Inflammatory macrophage treated with lipopolysaccharide for 1 hour (primary cell): ENCODE data around the gene RNU5D-1.
"Not testable (repeated sequence)": the region's sequence is repeated elsewhere in the genome, so short reads cannot be mapped to it uniquely, and the experiment has no call there.

Experiments
- DNase-seq, 2 donors: peaks; one replicate each; pipeline ENCODE4 v3.0.0-alpha.2; 2020 to 2022

Gene RNU5D-1

GRCh38 chr1:44730741-44731512 lies at the start of gene RNU5D-1:
RNU5D-1 (minus strand) TSS chr1:44731170.
- peak; percentile 95 to 100 for DNase-seq

- DNase-seq = no peak
Observed at GRCh38 chr1:44780583-44781121, 49.7 kb upstream of the RNU5D-1 start.

GRCh38 chr1:44778705-44779576 lies 48.0 kb upstream of the RNU5D-1 start:
- no peak for DNase-seq

GRCh38 chr1:44777969-44778635 lies 47.1 kb upstream of the RNU5D-1 start:
- peak; percentile 49 to 65 for DNase-seq

- no peak for DNase-seq
Observed at GRCh38 chr1:44777547-44777946, 46.6 kb upstream of the RNU5D-1 start.

- DNase-seq = no peak
Observed at GRCh38 chr1:44776730-44777068, 45.7 kb upstream of the RNU5D-1 start.

GRCh38 chr1:44775930-44776729 lies 45.2 kb upstream of the RNU5D-1 start:
- DNase-seq = peak; percentile 28

GRCh38 chr1:44775078-44775929 lies 44.3 kb upstream of the RNU5D-1 start, which contains the start of gene RPS8:
RPS8 (plus strand) TSS chr1:44775540; CDS start chr1:44775597, 57 bp downstream.
- peak; percentile 90 to 98 for DNase-seq

- not testable (repeated sequence) for DNase-seq
Observed at GRCh38 chr1:44766421-44766820, 35.5 kb upstream of the RNU5D-1 start.

GRCh38 chr1:44760876-44761275 lies 29.9 kb upstream of the RNU5D-1 start:
- DNase-seq = no peak

GRCh38 chr1:44759077-44759476 lies 28.1 kb upstream of the RNU5D-1 start:
- DNase-seq = no peak

- DNase-seq = no peak
Observed at GRCh38 chr1:44757420-44757819, 26.4 kb upstream of the RNU5D-1 start.

GRCh38 chr1:44747878-44748277 lies 16.9 kb upstream of the RNU5D-1 start:
- no peak for DNase-seq

- DNase-seq = no peak
Observed at GRCh38 chr1:44743211-44743610, 12.2 kb upstream of the RNU5D-1 start.

- DNase-seq = no peak
Observed at GRCh38 chr1:44740179-44740617, 9.2 kb upstream of the RNU5D-1 start.

GRCh38 chr1:44739307-44740178 lies 8.6 kb upstream of the RNU5D-1 start, which contains the start of gene KIF2C:
KIF2C (plus strand) TSS chr1:44739837; CDS start chr1:44739933, 96 bp downstream.
- DNase-seq = peak; percentile 98 to 99

GRCh38 chr1:44738953-44739306 lies 8.0 kb upstream of the RNU5D-1 start:
- DNase-seq = not testable (repeated sequence)

GRCh38 chr1:44735992-44736391 lies 5.0 kb upstream of the RNU5D-1 start:
- no peak for DNase-seq

- DNase-seq = no peak
Observed at GRCh38 chr1:44733784-44734183, 2.8 kb upstream of the RNU5D-1 start.

- DNase-seq = no peak
Observed at GRCh38 chr1:44733365-44733764, 2.4 kb upstream of the RNU5D-1 start.
